ENCODE results near the gene TEX51.

GRCh38 chr2:126886916-126887280, 11.8 kb upstream of the TEX51 start:
- TF ChIP-seq CTCF (IDR thresholded peaks at IDR 0.05) (no peak), ZFX (IDR thresholded peaks at IDR 0.05; ENCODE audit: borderline replicate concordance) (no peak)
